Panc1 (cell line): ENCODE measurements around the gene XAF1. TPM values are rescaled to one million over a fixed set of nuclear protein-coding genes. Genes with fewer than 3 reads are reported as not detected.

Experiments used
- ATAC-seq: fragments of 200-7000 bp; cut with Tn5 transposase; 2 replicates; pipeline ENCODE4 v1.9.1; 2020; ENCODE audit warnings: mild to moderate bottlenecking, moderate library complexity
- BruUV-seq: library from RNA; stranded (reverse); fragments of 400-500 nt; replicated peaks from 2 replicates; lab custom pipeline; 2021; lab: Mats Ljungman, UMichigan
- CTCF ChIA-PET: fragments of 300-600 bp; sonication (Branson Sonifier 250); formaldehyde crosslinking; loops from one replicate; lab custom pipeline; 2022; ENCODE audit warnings: antibody characterized with exemption; lab: Charles Lee
- POLR2A ChIA-PET: fragments of 300-600 bp; sonication (Branson Sonifier 250); formaldehyde crosslinking; loops from one replicate; lab custom pipeline; 2022; ENCODE audit warnings: antibody characterized with exemption; lab: Charles Lee
- DNase-seq: peaks from one replicate; pipeline ENCODE4 v3.0.0-alpha.2; 2010; ENCODE audit warnings: low read depth, low spot score
- H3K27ac ChIP-seq: 2 replicates; pipeline ENCODE4 v1.5.1; 2011; ENCODE audit warnings: mild to moderate bottlenecking, low read length, inconsistent platforms
- H3K27me3 ChIP-seq: fragments of 200-500 bp; sonication (Bioruptor generic); 2 replicates; pipeline ENCODE4 v1.6.0; 2014; ENCODE audit warnings: low read length, inconsistent platforms; ENCODE audit not compliant: control insufficient read depth, insufficient read depth
- H3K36me3 ChIP-seq: fragments of 200-500 bp; sonication (Bioruptor generic); 2 replicates; pipeline ENCODE4 v1.5.1; 2014; ENCODE audit warnings: inconsistent platforms, mild to moderate bottlenecking, low read length, moderate library complexity; ENCODE audit not compliant: control insufficient read depth, insufficient read depth
- H3K4me1 ChIP-seq: 2 replicates; pipeline ENCODE4 v1.5.1; 2011; ENCODE audit warnings: inconsistent platforms, mild to moderate bottlenecking, low read length, moderate library complexity; ENCODE audit not compliant: control insufficient read depth, insufficient read depth
- H3K4me3 ChIP-seq, 2 experiments: 2 replicates each; pipeline ENCODE4 v1.5.1; 2011 to 2012; ENCODE audit warnings: low read depth in 2 of 2, low read length in 2 of 2, mild to moderate bottlenecking in 2 of 2, inconsistent platforms in 1 of 2, moderate library complexity in 1 of 2
- H3K9me3 ChIP-seq: fragments of 200-500 bp; sonication (Bioruptor generic); 2 replicates; pipeline ENCODE4 v1.5.1; 2014; ENCODE audit warnings: low read depth, mild to moderate bottlenecking, inconsistent platforms, low read length, moderate library complexity; ENCODE audit not compliant: control insufficient read depth, insufficient read depth
- CTCF ChIP-seq: fragments of 450-650 bp; IDR thresholded peaks from 2 replicates; pipeline ENCODE4 v1.5.1; 2017; ENCODE audit warnings: mild to moderate bottlenecking
- POLR2AphosphoS5 ChIP-seq: IDR thresholded peaks from 2 replicates; pipeline ENCODE4 v1.6.1; 2012; ENCODE audit warnings: mild to moderate bottlenecking, low read depth, low read length, moderate library complexity
- REST ChIP-seq, 2 experiments: IDR thresholded peaks; 2 replicates each; pipeline ENCODE4 v1.6.1; 2011 to 2012; ENCODE audit warnings: low read depth in 2 of 2, control low read depth in 1 of 2, low read length in 1 of 2, mild to moderate bottlenecking in 1 of 2, moderate library complexity in 1 of 2; ENCODE audit not compliant: insufficient read depth in 1 of 2
- SIN3A ChIP-seq: IDR thresholded peaks from 2 replicates; pipeline ENCODE4 v1.6.1; 2012; ENCODE audit warnings: low read depth, mild to moderate bottlenecking, low read length, moderate library complexity, borderline replicate concordance; ENCODE audit not compliant: insufficient read depth
- TCF7L2 ChIP-seq: IDR thresholded peaks from 2 replicates; pipeline ENCODE4 v1.6.1; 2011; ENCODE audit warnings: mild to moderate bottlenecking, low read depth, low read length, inconsistent platforms
- in situ Hi-C: cut with HindIII; loops from 2 replicates; pipeline ENCODE4 v1.10.0; 2016; ENCODE audit warnings: low sequenced_read_pairs, low pct_unique_long_range_greater_than_20kb
- intact Hi-C: fragments of 100-400 bp; cut with micrococcal nuclease; formaldehyde crosslinking; loops from one replicate; pipeline ENCODE4 v1.10.0; 2022; ENCODE audit not compliant: unreplicated experiment
- total RNA-seq: library from RNA; stranded (reverse); gene quantifications from one replicate; pipeline ENCODE4 v1.2.1, GENCODE V29; 2021; ENCODE audit not compliant: unreplicated experiment

XAF1 gene
- total RNA-seq, 1 experiment from 2014 or later = 3.5 TPM

- ChIA-PET POLR2A (no interaction called here), CTCF (no interaction called here)
- no TSS peak for BruUV-seq
- Histone ChIP-seq H3K27ac (no peak overlapping the region), H3K9me3 (no peaks in the 10 kb centered on the region), H3K4me3 (no peak overlapping the region), H3K4me1 (no peaks in the 10 kb centered on the region), H3K27me3 (peaks cover 2% of the 10 kb centered on the region), H3K36me3 (no peaks in the 10 kb centered on the region)
- TF ChIP-seq TCF7L2 (no peak), POLR2AphosphoS5 (no peak), SIN3A (no peak), REST (IDR thresholded peaks at IDR 0.05; ENCODE audit: insufficient read depth in 1 of 2, low read depth in 2 of 2, low read length in 1 of 2) (no peak), CTCF (no peak)
- ATAC-seq = no peak
- DNase-seq = no peak
- in situ Hi-C loops = no loop called here
- intact Hi-C loops = no loop called here
These were observed 41.1 kb downstream of the XAF1 start for GRCh38 chr17:6796887-6797490.

- in situ Hi-C loops (no loop called here), intact Hi-C loops (no loop called here)
- Histone ChIP-seq H3K27ac (no peak overlapping the region), H3K4me1 (no peaks in the 10 kb centered on the region), H3K36me3 (no peaks in the 10 kb centered on the region), H3K27me3 (peaks cover 2% of the 10 kb centered on the region), H3K9me3 (no peaks in the 10 kb centered on the region), H3K4me3 (no peak overlapping the region)
- ATAC-seq (no peak), DNase-seq (no peak)
- BruUV-seq = no TSS peak
- POLR2A ChIA-PET = no interaction called here
- TF ChIP-seq POLR2AphosphoS5 = no peak
- TF ChIP-seq CTCF = no peak
- no peak for TF ChIP-seq SIN3A
- TF ChIP-seq TCF7L2 = no peak
- TF ChIP-seq REST (IDR thresholded peaks at IDR 0.05; ENCODE audit: insufficient read depth in 1 of 2, low read depth in 2 of 2, low read length in 1 of 2) = no peak
- CTCF ChIA-PET = no interaction called here
These were observed 42.0 kb downstream of the XAF1 start for GRCh38 chr17:6797718-6798351.
